B cell (primary cell): ENCODE measurements around the gene SLC27A5.

ENCODE experiments used
- EZH2 ChIP-seq: IDR thresholded peaks from 2 replicates; pipeline ENCODE4 v1.6.1; 2012; ENCODE audit warnings: borderline replicate concordance, low read depth, mild to moderate bottlenecking, moderate library complexity, low read length; ENCODE audit not compliant: insufficient read depth, poor library complexity, severe bottlenecking
- TF ChIP-seq, protein P1 (sequence below): fragments of 200-600 bp; IDR thresholded peaks from one replicate; pipeline ENCODE4 v1.8.0; 2022; ENCODE audit warnings: antibody characterized with exemption, mild to moderate bottlenecking

DNA sequence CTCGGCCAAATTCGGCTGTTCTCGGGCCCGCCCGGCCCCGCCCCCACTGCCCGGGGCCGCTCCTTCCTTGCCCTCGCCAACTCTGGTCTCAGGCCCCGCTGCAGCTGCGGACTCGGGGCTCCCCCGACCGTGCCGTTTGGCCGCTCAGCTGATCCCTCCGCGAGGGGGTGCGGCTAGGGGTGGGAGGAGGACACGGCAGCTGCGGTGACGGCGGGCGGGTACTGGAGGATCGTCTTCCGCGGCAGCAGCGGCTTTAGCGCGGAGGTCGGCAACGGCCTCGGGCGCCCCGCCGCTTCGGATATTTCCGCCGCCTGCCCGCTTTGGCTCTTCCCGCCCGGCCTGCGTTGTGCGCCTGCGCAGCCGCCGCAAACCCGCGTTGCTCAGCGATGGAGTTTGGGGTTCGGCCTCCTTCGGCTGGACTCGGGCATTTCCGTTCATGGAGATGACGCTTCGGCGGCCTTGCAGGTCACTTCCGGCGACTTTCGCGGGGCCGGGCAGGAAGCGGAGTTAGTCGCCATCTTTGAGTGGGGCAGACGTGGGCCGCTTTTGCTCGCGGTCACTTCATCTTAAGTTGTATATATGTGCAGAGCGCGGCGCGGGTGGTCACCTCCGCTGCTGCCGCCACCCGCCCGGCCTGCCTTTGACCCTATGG is 47.0 kb upstream of the SLC27A5 start:
- TF ChIP-seq, protein P1, sequence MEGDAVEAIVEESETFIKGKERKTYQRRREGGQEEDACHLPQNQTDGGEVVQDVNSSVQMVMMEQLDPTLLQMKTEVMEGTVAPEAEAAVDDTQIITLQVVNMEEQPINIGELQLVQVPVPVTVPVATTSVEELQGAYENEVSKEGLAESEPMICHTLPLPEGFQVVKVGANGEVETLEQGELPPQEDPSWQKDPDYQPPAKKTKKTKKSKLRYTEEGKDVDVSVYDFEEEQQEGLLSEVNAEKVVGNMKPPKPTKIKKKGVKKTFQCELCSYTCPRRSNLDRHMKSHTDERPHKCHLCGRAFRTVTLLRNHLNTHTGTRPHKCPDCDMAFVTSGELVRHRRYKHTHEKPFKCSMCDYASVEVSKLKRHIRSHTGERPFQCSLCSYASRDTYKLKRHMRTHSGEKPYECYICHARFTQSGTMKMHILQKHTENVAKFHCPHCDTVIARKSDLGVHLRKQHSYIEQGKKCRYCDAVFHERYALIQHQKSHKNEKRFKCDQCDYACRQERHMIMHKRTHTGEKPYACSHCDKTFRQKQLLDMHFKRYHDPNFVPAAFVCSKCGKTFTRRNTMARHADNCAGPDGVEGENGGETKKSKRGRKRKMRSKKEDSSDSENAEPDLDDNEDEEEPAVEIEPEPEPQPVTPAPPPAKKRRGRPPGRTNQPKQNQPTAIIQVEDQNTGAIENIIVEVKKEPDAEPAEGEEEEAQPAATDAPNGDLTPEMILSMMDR: no peak
- TF ChIP-seq EZH2: no peak
